GM20000 (cell line): ENCODE measurements around the gene RFX3.

ENCODE experiments used
- DNase-seq: peaks from one replicate; pipeline ENCODE4 v3.0.0; 2012; ENCODE audit warnings: low spot score
- TF ChIP-seq, protein P1 (sequence below): IDR thresholded peaks from 2 replicates; pipeline ENCODE4 v1.5.1; 2012; ENCODE audit warnings: mild to moderate bottlenecking, control low read depth; ENCODE audit errors: extremely low read depth, missing control alignments

The RFX3 gene

DNA sequence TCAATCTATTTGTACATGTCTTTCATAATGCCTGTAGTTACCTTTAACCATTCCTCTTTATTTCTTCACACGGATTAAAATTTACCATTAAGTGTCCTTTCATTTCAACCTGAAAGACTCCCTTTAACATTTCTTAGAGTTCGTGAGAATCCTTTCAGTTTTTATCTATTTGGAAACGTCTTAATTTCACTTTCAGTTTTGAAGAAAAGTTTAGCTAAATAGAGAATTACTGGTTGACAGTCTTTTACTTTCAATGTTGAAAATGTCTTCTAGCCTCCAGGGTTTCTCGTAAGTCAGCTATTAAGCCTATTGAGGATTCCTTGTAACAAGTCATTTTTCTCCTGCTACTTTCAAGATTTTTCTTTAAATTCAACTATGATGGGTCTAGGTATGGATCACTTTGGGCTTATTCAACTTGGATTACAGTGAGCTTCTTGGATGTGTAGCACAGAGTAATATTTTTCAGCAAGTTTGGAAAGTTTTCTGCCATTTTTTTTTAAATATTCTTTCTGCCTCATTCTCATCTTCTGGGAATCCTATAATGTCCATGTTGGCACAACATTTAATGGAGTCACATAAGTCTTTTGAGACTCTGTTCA, 48.5 kb downstream of the RFX3 start:
- TF ChIP-seq, protein P1, sequence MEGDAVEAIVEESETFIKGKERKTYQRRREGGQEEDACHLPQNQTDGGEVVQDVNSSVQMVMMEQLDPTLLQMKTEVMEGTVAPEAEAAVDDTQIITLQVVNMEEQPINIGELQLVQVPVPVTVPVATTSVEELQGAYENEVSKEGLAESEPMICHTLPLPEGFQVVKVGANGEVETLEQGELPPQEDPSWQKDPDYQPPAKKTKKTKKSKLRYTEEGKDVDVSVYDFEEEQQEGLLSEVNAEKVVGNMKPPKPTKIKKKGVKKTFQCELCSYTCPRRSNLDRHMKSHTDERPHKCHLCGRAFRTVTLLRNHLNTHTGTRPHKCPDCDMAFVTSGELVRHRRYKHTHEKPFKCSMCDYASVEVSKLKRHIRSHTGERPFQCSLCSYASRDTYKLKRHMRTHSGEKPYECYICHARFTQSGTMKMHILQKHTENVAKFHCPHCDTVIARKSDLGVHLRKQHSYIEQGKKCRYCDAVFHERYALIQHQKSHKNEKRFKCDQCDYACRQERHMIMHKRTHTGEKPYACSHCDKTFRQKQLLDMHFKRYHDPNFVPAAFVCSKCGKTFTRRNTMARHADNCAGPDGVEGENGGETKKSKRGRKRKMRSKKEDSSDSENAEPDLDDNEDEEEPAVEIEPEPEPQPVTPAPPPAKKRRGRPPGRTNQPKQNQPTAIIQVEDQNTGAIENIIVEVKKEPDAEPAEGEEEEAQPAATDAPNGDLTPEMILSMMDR, result no peak
- DNase-seq, result no peak

DNA sequence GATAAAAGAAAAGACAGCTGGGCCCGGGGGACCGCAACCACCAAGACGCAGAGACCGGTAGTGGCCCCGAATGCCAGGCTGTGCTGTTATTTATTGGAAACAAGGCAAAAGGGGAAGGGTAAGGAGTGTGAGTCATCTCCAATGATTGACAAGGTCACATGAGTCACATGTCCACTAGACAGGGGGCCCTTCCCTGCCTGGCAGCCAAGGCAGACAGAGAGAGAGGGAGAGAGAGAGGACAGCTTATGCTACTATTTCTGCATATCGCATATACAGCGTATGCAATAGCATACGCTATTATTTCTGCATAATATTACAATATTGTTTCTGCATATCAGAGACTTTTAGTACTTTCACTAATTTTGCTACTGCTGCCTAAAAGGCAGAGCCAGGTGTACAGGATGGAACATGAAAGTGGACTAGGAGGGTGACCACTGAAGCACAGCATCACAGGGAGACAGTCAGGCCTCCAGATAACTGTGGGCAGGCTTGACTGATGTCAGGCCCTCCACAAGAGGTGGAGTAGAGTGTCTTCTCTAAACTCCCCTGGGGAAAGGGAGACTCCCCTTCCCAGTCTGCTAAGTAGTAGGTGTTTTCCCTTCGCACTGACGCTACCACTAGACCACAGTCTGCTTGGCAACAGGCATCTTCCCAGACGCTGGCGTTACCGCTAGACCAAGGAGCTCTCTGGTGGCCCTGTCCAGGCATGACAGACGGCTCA, 50.3 kb downstream of the RFX3 start:
- no peak for DNase-seq
- TF ChIP-seq, protein P1, result no peak

DNA sequence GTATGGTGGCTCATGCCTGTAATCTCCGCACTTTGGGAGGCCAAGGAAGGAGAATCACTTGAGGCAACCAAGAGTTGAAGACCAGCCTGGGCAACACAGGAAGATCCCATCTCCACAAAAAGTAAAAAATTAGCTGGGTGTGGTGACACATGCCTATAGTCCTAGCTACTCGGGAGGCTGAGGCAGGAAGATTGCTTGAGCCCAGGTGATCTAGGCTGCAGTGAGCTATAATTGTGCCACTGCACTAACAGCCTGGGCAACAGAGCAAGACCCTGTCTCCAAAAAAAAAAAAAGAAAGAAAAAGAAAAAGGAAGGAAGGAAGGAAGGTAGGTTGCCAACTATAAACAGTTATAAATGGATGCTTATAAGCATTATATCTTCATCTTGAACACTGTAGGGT, 51.0 kb downstream of the RFX3 start:
- DNase-seq, result no peak
- TF ChIP-seq, protein P1, result no peak

DNA sequence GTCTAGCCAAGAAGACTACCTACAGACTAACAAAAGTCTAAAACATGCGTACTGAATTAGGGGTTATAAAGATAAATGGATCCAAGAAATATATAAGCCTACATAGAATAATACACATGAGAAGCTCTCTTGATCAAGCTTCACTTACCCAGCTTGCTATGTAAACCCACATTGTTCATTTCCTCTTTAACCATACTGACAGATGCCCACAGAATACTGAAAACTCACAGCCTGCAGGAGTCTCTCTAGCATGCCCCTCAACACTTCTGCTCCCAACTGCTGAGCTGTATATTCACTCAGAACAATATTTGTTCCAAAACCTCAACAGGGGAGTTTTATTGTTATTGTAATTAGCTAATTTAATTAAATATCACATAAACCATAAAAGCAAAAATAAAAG, 52.4 kb downstream of the RFX3 start:
- DNase-seq, result no peak
- TF ChIP-seq, protein P1, result no peak

DNA sequence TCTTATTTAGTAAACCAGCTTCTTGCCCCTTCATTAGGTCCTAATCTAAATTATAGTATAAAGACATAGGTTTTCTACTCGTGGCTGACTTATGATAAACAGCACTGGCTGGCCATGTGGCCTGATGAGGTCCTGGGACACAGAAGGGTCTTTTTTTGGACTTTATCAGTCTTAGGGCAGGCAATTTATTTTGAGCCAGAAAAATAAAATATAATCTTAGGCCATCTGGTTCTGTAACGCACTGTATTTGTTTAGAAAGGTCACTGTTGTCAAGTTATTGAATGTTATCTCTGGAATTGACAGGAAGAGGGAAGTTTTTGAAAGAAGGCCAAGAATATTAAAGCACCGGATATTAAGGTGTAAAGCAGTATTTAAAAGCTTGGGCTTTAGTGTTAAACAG, 53.9 kb downstream of the RFX3 start:
- TF ChIP-seq, protein P1, result no peak
- DNase-seq, result no peak

DNA sequence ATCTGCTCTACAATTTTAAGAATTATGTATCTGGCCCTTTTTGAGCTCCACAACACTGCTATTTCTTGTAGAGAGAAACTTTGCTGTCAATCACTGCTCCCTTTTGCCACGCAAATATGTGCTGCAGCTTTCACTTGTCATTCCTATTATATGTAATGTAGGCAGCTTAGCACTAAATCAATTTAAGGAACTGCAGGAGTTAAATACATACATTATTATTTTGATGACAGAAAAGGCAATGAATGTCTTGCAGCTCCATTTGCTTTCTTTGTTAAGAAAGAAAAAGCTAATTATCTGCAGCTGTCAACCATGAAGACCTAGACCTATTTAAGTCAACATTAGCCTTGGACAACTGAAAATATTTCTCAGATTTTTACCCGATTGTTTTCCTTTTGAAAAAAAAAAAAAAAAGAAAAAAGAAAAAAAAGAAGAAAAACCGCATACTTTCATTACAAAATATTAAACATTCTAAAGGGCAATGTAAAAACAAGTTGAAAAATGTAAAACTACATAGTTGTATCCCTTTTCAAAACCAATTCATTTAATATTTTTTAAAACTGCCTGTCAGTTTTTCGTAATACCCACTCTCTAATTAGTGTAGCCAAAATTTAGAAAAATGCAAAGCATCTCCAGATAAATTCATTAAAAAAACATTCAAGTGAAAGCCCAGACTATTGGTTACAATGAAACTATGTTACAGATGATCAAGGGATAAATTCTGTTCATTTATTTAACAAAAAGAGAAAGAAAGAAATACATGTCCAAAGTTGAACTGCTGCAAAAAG, 57.2 kb downstream of the RFX3 start:
- TF ChIP-seq, protein P1, result no peak
- DNase-seq, result no peak
